ENCODE results near the gene CTSC. TPM values are rescaled to one million over a fixed set of nuclear protein-coding genes. Genes with fewer than 3 reads are reported as not detected.
"Not testable (repeated sequence)": the region's sequence is repeated elsewhere in the genome, so short reads cannot be mapped to it uniquely, and the experiment has no call there.

The CTSC gene
- total RNA-seq, 3 donors from 2014 or later (not counting 1 experiment from before 2014, with no cell fraction given) = 182 to 275 (median 227) TPM

GRCh38 chr11:88250566-88251242, 86.8 kb downstream of the CTSC start:
- TF ChIP-seq CTCF (IDR thresholded peaks at IDR 0.05) = no peak
- Histone ChIP-seq H3K4me1 (ENCODE audit: control insufficient read depth, insufficient read depth, low read length) (no peaks in the 10 kb centered on the region), H3K27ac (ENCODE audit: low read length) (no peak overlapping the region), H3K4me3 (ENCODE audit: low read length) (no peak overlapping the region), H3K9me3 (ENCODE audit: control insufficient read depth, insufficient read depth, low read length) (no peaks in the 10 kb centered on the region), H3K27me3 (ENCODE audit: control insufficient read depth, insufficient read depth, low read length) (no peaks in the 10 kb centered on the region), H3K36me3 (ENCODE audit: control insufficient read depth, insufficient read depth, low read length) (no peaks in the 10 kb centered on the region)
- intact Hi-C loops (cut with micrococcal nuclease) = no loop called here
- Mint-ChIP-seq H3K27ac (no peak overlapping the region), H3K27me3 (ENCODE audit: low read depth in 2 of 2) (no peaks in the 10 kb centered on the region), H3K36me3 (no peaks in the 10 kb centered on the region), H3K4me1 (peaks cover 13 to 15% of the 10 kb centered on the region in 2 donors), H3K9me3 (peaks cover 0 to 2% of the 10 kb centered on the region in 2 donors), H3K4me3 (no peak overlapping the region)
- DNase-seq (no peak), ATAC-seq (no peak)
- WGBS (ENCODE audit: insufficient coverage) = 90% methylated on average over 1 of the region's 3 CpGs

GRCh38 chr11:88249706-88250105, 87.8 kb downstream of the CTSC start:
- TF ChIP-seq CTCF (IDR thresholded peaks at IDR 0.05) = no peak
- Histone ChIP-seq H3K36me3 (ENCODE audit: control insufficient read depth, insufficient read depth, low read length) (no peaks in the 10 kb centered on the region), H3K27me3 (ENCODE audit: control insufficient read depth, insufficient read depth, low read length) (no peaks in the 10 kb centered on the region), H3K4me1 (ENCODE audit: control insufficient read depth, insufficient read depth, low read length) (no peaks in the 10 kb centered on the region), H3K4me3 (ENCODE audit: low read length) (no peak overlapping the region), H3K27ac (ENCODE audit: low read length) (no peak overlapping the region), H3K9me3 (ENCODE audit: control insufficient read depth, insufficient read depth, low read length) (no peaks in the 10 kb centered on the region)
- Mint-ChIP-seq H3K4me1 (peaks cover 5 to 8% of the 10 kb centered on the region in 2 donors), H3K27ac (no peak overlapping the region), H3K9me3 (no peaks in the 10 kb centered on the region), H3K27me3 (ENCODE audit: low read depth in 2 of 2) (no peaks in the 10 kb centered on the region), H3K4me3 (no peak overlapping the region), H3K36me3 (no peaks in the 10 kb centered on the region)
- ATAC-seq (no peak), DNase-seq (no peak)
- intact Hi-C loops (cut with micrococcal nuclease) = no loop called here
- no CpG with 5 or more reads among the region's 1 CpG for WGBS (ENCODE audit: insufficient coverage)

GRCh38 chr11:88246696-88247095, 90.8 kb downstream of the CTSC start:
- peaks cover 0 to 3% of the 10 kb centered on the region in 2 donors for H3K9me3 Mint-ChIP-seq
- no peak overlapping the region for H3K4me3 Mint-ChIP-seq
- H3K4me1 ChIP-seq (ENCODE audit: control insufficient read depth, insufficient read depth, low read length) = no peaks in the 10 kb centered on the region
- H3K9me3 ChIP-seq (ENCODE audit: control insufficient read depth, insufficient read depth, low read length) = no peaks in the 10 kb centered on the region
- peaks cover 9% of the 10 kb centered on the region for H3K36me3 Mint-ChIP-seq
- no peak overlapping the region for H3K27ac ChIP-seq (ENCODE audit: low read length)
- H3K4me1 Mint-ChIP-seq = peaks cover 15 to 24% of the 10 kb centered on the region in 2 donors
- intact Hi-C loops (cut with micrococcal nuclease) = no loop called here
- 98% methylated on average over 3 of the region's 3 CpGs for WGBS (ENCODE audit: insufficient coverage)
- no peaks in the 10 kb centered on the region for H3K36me3 ChIP-seq (ENCODE audit: control insufficient read depth, insufficient read depth, low read length)
- no peaks in the 10 kb centered on the region for H3K27me3 Mint-ChIP-seq (ENCODE audit: low read depth in 2 of 2)
- TF ChIP-seq CTCF (IDR thresholded peaks at IDR 0.05) = no peak
- no peaks in the 10 kb centered on the region for H3K27me3 ChIP-seq (ENCODE audit: control insufficient read depth, insufficient read depth, low read length)
- DNase-seq (no peak), ATAC-seq (no peak)
- no peak overlapping the region for H3K4me3 ChIP-seq (ENCODE audit: low read length)
- no peak overlapping the region for H3K27ac Mint-ChIP-seq

GRCh38 chr11:88245576-88245975, 92.0 kb downstream of the CTSC start:
- H3K4me3 ChIP-seq (ENCODE audit: low read length); DNase-seq; H3K36me3 ChIP-seq (ENCODE audit: control insufficient read depth, insufficient read depth, low read length); H3K27ac ChIP-seq (ENCODE audit: low read length); H3K27me3 Mint-ChIP-seq (ENCODE audit: low read depth in 2 of 2); H3K27ac Mint-ChIP-seq; H3K4me1 ChIP-seq (ENCODE audit: control insufficient read depth, insufficient read depth, low read length); H3K9me3 Mint-ChIP-seq; intact Hi-C loops (cut with micrococcal nuclease); H3K4me3 Mint-ChIP-seq; H3K27me3 ChIP-seq (ENCODE audit: control insufficient read depth, insufficient read depth, low read length); H3K9me3 ChIP-seq (ENCODE audit: control insufficient read depth, insufficient read depth, low read length); ATAC-seq: not testable (repeated sequence)
- Mint-ChIP-seq H3K4me1 (peaks cover 15 to 27% of the 10 kb centered on the region in 2 donors), H3K36me3 (peaks cover 12% of the 10 kb centered on the region)
- WGBS (ENCODE audit: insufficient coverage) = no CpG with 5 or more reads among the region's 2 CpGs

Other genes with a start within 250 kb of the CTSC start
- 10 to 100 TPM in 1 of 3 donors, 1 to 10 TPM in 2; 4.0 to 10.9 (median 5.4) TPM for gene RAB38, start 162.3 kb downstream of the CTSC start, total RNA-seq

Data from natural killer cell (primary cell).